RKO (cell line): Measurements from ENCODE around the gene ARHGAP36.

ENCODE experiments used
- DNase-seq: peaks from one replicate; pipeline ENCODE4 v3.0.0-alpha.2; 2016; ENCODE audit warnings: low spot score

Gene ARHGAP36

GRCh38 chrX:131058136-131058868, at the start of gene ARHGAP36:
Gene ARHGAP36, plus strand, starts transcription at chrX:131058346. Its CDS starts 23,320 bp downstream, at chrX:131081666.
- DNase-seq: no peak

GRCh38 chrX:131010186-131010585, 48.0 kb upstream of the ARHGAP36 start:
- DNase-seq: no peak

- DNase-seq: no peak
Observed at GRCh38 chrX:131025336-131025735, 32.8 kb upstream of the ARHGAP36 start.

GRCh38 chrX:131032354-131033230, 25.6 kb upstream of the ARHGAP36 start:
- DNase-seq: no peak

GRCh38 chrX:131034063-131034462, 24.1 kb upstream of the ARHGAP36 start:
- no peak for DNase-seq

DNA sequence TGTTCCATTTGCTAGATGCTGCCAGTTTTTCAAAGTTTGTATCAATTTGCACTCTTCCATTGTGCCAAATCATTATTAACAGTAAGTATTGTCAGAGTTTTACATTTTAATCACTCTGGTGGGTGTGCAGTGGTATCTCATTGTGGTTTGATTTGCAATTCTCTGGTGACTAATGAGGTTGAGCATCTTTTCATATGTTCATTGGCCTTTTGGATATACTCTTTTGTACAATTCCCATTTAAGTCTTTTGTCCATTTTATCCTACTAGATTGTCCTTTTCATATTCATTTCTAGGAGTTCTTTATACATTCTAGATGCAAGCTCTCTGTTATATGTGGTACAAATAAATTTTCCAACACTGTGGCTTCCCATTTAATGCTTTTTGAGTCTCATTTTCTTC, 17.4 kb upstream of the ARHGAP36 start:
- DNase-seq: no peak

- no peak for DNase-seq
Observed at GRCh38 chrX:131041667-131042066, 16.5 kb upstream of the ARHGAP36 start.

- DNase-seq: no peak
Observed at GRCh38 chrX:131045726-131046125, 12.4 kb upstream of the ARHGAP36 start.

- no peak for DNase-seq
Observed at GRCh38 chrX:131046596-131046995, 11.6 kb upstream of the ARHGAP36 start.

GRCh38 chrX:131047180-131047579, 11.0 kb upstream of the ARHGAP36 start:
- DNase-seq: no peak

- DNase-seq: no peak
Observed at GRCh38 chrX:131053076-131053475, 5.1 kb upstream of the ARHGAP36 start.

DNA sequence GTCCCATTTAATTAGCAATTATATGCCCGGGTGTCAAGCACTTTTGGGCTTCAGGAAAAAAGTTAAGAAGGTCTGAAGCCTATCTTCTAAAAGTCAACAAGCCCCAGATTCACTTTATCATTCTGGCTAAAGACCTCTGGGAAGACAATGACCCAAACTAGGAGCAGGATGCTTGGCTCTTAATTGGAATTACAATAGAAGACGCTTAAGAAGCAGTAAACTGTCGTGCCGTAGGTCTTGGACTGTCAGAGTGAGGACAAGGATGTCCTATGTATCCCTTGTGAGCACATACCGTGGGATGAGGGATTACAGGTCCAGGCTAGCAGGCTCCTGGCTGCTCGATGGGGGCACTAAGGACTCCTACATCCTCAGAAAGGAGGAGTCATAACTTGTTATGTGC, 3.2 kb upstream of the ARHGAP36 start:
- no peak for DNase-seq

DNA sequence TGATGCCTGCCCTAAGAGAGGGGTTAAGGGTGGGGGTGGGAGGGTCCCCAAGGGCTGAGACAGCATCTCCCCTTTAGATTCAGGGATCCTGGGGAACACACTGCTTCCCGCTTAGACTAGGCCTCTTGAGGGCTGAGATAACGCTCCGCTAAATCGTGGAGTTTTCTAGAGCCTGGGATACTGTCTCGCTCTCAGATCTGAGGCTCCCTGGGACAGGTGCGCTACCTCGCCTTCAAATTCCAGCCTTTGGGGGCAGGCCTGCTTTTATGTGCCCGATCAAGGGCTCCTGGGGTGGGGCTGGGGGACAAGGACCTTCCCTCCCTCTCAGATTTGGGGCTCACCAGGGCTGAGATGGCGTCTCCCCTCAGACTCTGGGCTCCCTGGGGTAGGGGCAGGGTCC, 440 bp upstream of the ARHGAP36 start:
- no peak for DNase-seq

- no peak for DNase-seq
Observed at GRCh38 chrX:131059246-131059645, 1.1 kb downstream of the ARHGAP36 start.

DNA sequence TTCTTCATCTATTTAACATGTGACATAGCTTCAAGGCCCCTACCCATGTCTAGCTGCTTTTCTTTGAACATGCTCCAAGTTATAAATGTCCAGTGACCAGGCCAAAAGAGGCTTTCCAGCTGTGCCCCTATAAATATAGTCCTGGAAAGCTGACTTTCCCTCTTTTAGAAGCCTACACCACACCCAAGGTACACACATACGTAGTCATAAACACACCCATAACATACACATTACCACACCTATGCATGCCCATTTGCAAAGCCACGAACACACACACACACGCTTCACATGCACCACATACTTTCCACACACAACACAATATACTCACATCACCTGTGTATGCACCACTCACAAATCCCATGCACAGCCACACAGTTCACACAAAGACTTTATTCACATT, 2.0 kb downstream of the ARHGAP36 start:
- no peak for DNase-seq

DNA sequence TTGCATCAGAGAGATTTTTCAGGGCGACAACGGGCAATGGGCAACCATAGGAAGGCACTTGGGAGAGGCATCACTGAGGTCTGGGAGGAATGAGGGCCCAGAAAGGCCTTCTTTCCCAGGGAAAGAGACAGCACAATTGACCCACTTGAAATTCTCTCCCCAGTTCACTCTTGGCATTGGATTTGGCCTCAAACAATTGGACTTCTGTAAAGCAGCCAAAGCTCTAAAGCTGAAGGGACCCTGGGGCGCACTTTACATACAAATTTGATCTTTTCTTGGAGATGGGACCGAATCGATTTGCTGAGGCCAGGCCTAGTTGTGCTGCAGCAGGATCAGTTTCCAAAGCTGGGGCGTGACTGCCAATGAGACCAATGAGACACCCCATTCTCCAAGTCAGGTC, 3.2 kb downstream of the ARHGAP36 start:
- no peak for DNase-seq

- DNase-seq: no peak
Observed at GRCh38 chrX:131063613-131064012, 5.5 kb downstream of the ARHGAP36 start.

- no peak for DNase-seq
Observed at GRCh38 chrX:131066237-131066636, 8.1 kb downstream of the ARHGAP36 start.

DNA sequence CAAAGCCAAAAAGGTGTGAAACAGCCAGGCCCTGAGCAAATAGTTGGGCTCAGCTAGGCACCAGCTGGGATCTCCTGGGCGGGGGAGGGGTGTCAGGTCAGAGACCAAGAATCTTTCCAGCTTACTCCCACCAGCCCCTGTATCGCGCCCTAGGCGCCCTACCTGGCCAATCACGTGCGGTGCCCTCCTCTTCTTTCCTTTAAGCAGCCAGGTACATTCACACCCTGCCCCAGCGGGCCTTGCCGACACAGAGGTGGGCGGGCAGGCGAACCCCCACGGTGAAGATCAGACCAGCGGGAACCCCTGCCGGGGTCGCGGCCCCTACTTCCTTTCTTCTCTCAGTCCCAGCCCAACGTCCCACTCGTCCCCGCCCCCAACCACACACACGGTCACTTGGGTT, 9.1 kb downstream of the ARHGAP36 start:
- DNase-seq: no peak

DNA sequence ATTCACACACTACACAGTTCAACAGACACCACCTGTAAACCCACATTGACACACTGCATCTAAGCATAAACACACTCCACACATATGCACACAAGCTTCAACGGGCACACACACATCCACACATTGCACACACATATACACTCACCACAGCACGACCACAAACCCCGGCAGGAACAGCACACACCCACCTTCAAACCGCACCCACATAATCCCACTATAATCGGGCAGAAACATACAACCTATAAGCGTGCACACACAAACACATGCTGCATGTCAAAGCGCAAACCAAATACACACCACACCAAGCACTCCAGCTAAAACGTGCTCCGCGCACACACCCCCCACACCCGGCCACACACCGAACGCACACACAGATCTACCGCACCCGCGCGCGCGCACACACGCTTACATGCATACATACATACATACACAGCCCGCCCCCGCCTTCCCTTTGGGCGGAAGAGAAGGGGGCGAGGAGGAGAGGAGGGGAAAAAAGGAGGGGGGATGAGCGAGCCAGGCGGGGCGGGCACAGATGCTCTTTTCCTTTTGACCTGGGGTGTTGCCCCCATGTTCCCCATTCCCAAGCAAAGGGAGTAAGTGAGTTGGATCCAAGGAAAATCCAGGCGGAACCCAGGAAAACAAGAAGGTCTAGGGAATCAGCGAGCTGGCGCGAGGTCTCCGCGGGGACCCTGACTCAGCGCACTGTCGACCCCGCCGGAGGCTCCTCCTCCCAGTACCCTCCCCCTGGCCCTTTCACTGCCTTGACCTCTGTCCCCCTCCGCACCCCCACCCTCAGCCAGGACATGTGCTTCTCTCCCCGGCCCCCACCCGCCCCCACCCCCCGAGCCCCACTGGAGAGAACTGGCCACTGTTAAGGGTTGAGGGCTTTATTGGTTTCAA, 9.9 kb downstream of the ARHGAP36 start:
- no peak for DNase-seq

GRCh38 chrX:131068945-131069719, 11.0 kb downstream of the ARHGAP36 start:
- DNase-seq: no peak
